Jurkat, Clone E6-1 (cell line): ENCODE results near the gene REC114.
"Not testable (repeated sequence)": the region's sequence is repeated elsewhere in the genome, so short reads cannot be mapped to it uniquely, and the experiment has no call there.

Experiments used
- DNase-seq: peaks from one replicate; pipeline ENCODE4 v3.0.0-alpha.2; 2011; ENCODE audit warnings: low read depth, low spot score
- H3K4me3 ChIP-seq: 2 replicates; pipeline ENCODE4 v1.5.1; 2011; ENCODE audit warnings: mild to moderate bottlenecking, low read length, control low read depth, moderate library complexity

Gene REC114

GRCh38 chr15:73568564-73569280 is 125.8 kb downstream of the REC114 start:
- H3K4me3 ChIP-seq = no peak overlapping the region
- DNase-seq = no peak

GRCh38 chr15:73569361-73569760 is 126.4 kb downstream of the REC114 start:
- no peak for DNase-seq
- no peak overlapping the region for H3K4me3 ChIP-seq

GRCh38 chr15:73570355-73571032 is 127.5 kb downstream of the REC114 start:
- H3K4me3 ChIP-seq = no peak overlapping the region
- DNase-seq = no peak

GRCh38 chr15:73571346-73571745 is 128.4 kb downstream of the REC114 start:
- no peak for DNase-seq
- H3K4me3 ChIP-seq = no peak overlapping the region

- H3K4me3 ChIP-seq = no peak overlapping the region
- no peak for DNase-seq
Observed at GRCh38 chr15:73572296-73572695, 129.3 kb downstream of the REC114 start.

GRCh38 chr15:73573037-73573436 is 130.1 kb downstream of the REC114 start:
- H3K4me3 ChIP-seq = no peak overlapping the region
- no peak for DNase-seq

- DNase-seq = no peak
- H3K4me3 ChIP-seq = no peak overlapping the region
Observed at GRCh38 chr15:73573572-73573971, 130.6 kb downstream of the REC114 start.

GRCh38 chr15:73575636-73576247 is 132.8 kb downstream of the REC114 start:
- no peak for DNase-seq

GRCh38 chr15:73577593-73577992 is 134.6 kb downstream of the REC114 start:
- not testable (repeated sequence) for DNase-seq, H3K4me3 ChIP-seq

More at GRCh38 chr15:73575636-73576247, 132.8 kb downstream of the REC114 start:
- no peak overlapping the region for H3K4me3 ChIP-seq

- no peak for DNase-seq
- no peak overlapping the region for H3K4me3 ChIP-seq
Observed at GRCh38 chr15:73578026-73578425, 135.1 kb downstream of the REC114 start.

GRCh38 chr15:73582851-73583379 is 140.0 kb downstream of the REC114 start:
- no peak for DNase-seq
- no peak overlapping the region for H3K4me3 ChIP-seq

GRCh38 chr15:73583544-73583943 is 140.6 kb downstream of the REC114 start:
- no peak for DNase-seq
- H3K4me3 ChIP-seq = no peak overlapping the region

GRCh38 chr15:73584699-73585420 is 141.9 kb downstream of the REC114 start:
- DNase-seq = no peak
- H3K4me3 ChIP-seq = no peak overlapping the region

- no peak for DNase-seq
Observed at GRCh38 chr15:73585871-73586654, 143.1 kb downstream of the REC114 start.

GRCh38 chr15:73589766-73590165 is 146.8 kb downstream of the REC114 start:
- no peak for DNase-seq
- no peak overlapping the region for H3K4me3 ChIP-seq

More at GRCh38 chr15:73585871-73586654, 143.1 kb downstream of the REC114 start:
- no peak overlapping the region for H3K4me3 ChIP-seq

GRCh38 chr15:73590263-73590662 is 147.3 kb downstream of the REC114 start:
- no peak overlapping the region for H3K4me3 ChIP-seq
- DNase-seq = no peak

GRCh38 chr15:73593304-73594074 is 150.5 kb downstream of the REC114 start:
- H3K4me3 ChIP-seq = no peak overlapping the region
- DNase-seq = no peak

GRCh38 chr15:73594109-73594508 is 151.1 kb downstream of the REC114 start:
- no peak for DNase-seq
- H3K4me3 ChIP-seq = no peak overlapping the region
